ENCODE measurements around the gene SELENON.

SELENON gene

GRCh38 chr1:25808481-25809244 is 8.7 kb downstream of the SELENON start:
- DNase-seq (ENCODE audit: low spot score): no peak
- no peak for TF ChIP-seq CTCF (IDR thresholded peaks at IDR 0.05; ENCODE audit: borderline replicate concordance, control extremely low read depth, extremely low read depth, insufficient read depth, missing control alignments)
- in situ Hi-C loops (cut with MboI; ENCODE audit: low sequenced_read_pairs, unreplicated experiment): loop anchor here (25.0 kb wide), 1 partner anchor 396 kb away; the partner anchor contains the start of gene RHCE

GRCh38 chr1:25809283-25809926 is 9.4 kb downstream of the SELENON start:
- in situ Hi-C loops (cut with MboI; ENCODE audit: low sequenced_read_pairs, unreplicated experiment): loop anchor here (25.0 kb wide), 1 partner anchor 397 kb away; the partner anchor contains the start of gene RHCE
- peak; percentile 65 for DNase-seq (ENCODE audit: low spot score)
- no peak for TF ChIP-seq CTCF (IDR thresholded peaks at IDR 0.05; ENCODE audit: borderline replicate concordance, control extremely low read depth, extremely low read depth, insufficient read depth, missing control alignments)

GRCh38 chr1:25809929-25810328 is 9.9 kb downstream of the SELENON start:
- peak; percentile 37 for DNase-seq (ENCODE audit: low spot score)
- in situ Hi-C loops (cut with MboI; ENCODE audit: low sequenced_read_pairs, unreplicated experiment): loop anchor here (25.0 kb wide), 1 partner anchor 398 kb away; the partner anchor contains the start of gene RHCE

GRCh38 chr1:25810341-25811299 is 10.6 kb downstream of the SELENON start:
- DNase-seq (ENCODE audit: low spot score): peak; percentile 86
- peak; percentile 97 for TF ChIP-seq CTCF (IDR thresholded peaks at IDR 0.05; ENCODE audit: borderline replicate concordance, control extremely low read depth, extremely low read depth, insufficient read depth, missing control alignments)
- in situ Hi-C loops (cut with MboI; ENCODE audit: low sequenced_read_pairs, unreplicated experiment): loop anchor here (25.0 kb wide), 1 partner anchor 398 kb away; the partner anchor contains the start of gene RHCE

More at GRCh38 chr1:25809929-25810328, 9.9 kb downstream of the SELENON start:
- TF ChIP-seq CTCF (IDR thresholded peaks at IDR 0.05; ENCODE audit: borderline replicate concordance, control extremely low read depth, extremely low read depth, insufficient read depth, missing control alignments): peak; percentile 3

- in situ Hi-C loops (cut with MboI; ENCODE audit: low sequenced_read_pairs, unreplicated experiment): loop anchor here (25.0 kb wide), 1 partner anchor 399 kb away; the partner anchor contains the start of gene RHCE
- no peak for TF ChIP-seq CTCF (IDR thresholded peaks at IDR 0.05; ENCODE audit: borderline replicate concordance, control extremely low read depth, extremely low read depth, insufficient read depth, missing control alignments)
- no peak for DNase-seq (ENCODE audit: low spot score)
Measured at GRCh38 chr1:25811384-25812082, 11.5 kb downstream of the SELENON start.
